ENCODE data around the gene MGA. TPM values are rescaled to one million over a fixed set of nuclear protein-coding genes. Genes with fewer than 3 reads are reported as not detected.

Gene MGA
- total and polyA plus RNA-seq, 9 donors, result 11.0 to 57.8 (median 20.4) TPM

DNA sequence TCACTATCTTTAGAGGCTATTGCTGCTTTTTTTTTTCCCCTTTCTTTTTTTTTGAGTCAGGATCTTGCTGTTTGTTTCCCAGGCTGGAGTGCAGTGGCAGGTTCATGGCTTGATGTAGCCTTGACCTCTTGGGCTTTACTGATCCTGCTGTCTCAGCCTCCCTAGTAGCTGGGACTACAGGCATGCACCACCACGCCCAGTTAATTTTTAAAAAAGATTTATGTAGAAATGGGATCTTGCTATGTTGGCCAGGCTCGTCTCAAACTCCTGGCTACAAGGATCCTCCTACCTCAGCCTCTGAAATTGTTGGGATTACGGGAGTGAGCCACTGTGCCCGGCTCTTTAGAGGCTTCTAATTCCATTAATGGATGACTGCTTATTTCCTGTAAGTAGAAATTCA is 15.1 kb downstream of the MGA start:
- WGBS (ENCODE audit: insufficient coverage), result no CpG with 5 or more reads among the region's 4 CpGs

DNA sequence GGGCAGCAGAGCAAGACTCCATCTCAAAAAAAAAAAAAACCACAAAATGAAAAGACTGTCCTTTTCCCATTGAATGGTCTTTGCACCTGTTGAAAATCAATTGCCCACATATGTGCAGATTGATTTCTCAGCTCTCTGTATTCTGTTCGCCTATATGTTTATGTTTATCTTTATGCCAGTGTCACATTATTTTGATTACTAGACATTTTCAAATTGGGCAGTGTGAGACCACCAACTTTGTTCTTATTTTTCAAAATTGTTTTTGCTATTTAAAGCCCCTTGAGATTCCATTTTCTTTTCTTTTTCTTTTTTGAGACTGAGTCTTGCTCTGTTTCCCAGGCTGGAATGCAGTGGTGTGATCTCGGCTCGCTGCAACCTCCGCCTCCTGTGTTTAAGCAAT is 18.5 kb downstream of the MGA start:
- Histone ChIP-seq H3K4me1 (ENCODE audit: control insufficient read depth, insufficient read depth, low read length) (no peaks in the 10 kb centered on the region), H3K9me3 (replicated peaks; ENCODE audit: control insufficient read depth, low read depth, low read length) (peaks cover 4% of the 10 kb centered on the region), H3K27me3 (ENCODE audit: control insufficient read depth, insufficient read depth, low read length) (no peaks in the 10 kb centered on the region), H3K36me3 (ENCODE audit: control insufficient read depth, insufficient read depth, low read length) (no peaks in the 10 kb centered on the region), H3K27ac (ENCODE audit: low read length) (no peak overlapping the region), H3K4me3 (ENCODE audit: low read length) (no peak overlapping the region)
- no CpG with 5 or more reads among the region's 4 CpGs for WGBS (ENCODE audit: insufficient coverage)
- DNase-seq, result no peak

More for the DNA sequence above, 15.1 kb downstream of the MGA start:
- Histone ChIP-seq H3K27me3 (ENCODE audit: control insufficient read depth, insufficient read depth, low read length) (no peaks in the 10 kb centered on the region), H3K27ac (ENCODE audit: low read length) (no peak overlapping the region), H3K4me1 (ENCODE audit: control insufficient read depth, insufficient read depth, low read length) (peaks cover 5% of the 10 kb centered on the region), H3K36me3 (ENCODE audit: control insufficient read depth, insufficient read depth, low read length) (peaks cover 2% of the 10 kb centered on the region), H3K9me3 (replicated peaks; ENCODE audit: control insufficient read depth, low read depth, low read length) (peaks cover 4% of the 10 kb centered on the region), H3K4me3 (ENCODE audit: low read length) (no peak overlapping the region)
- DNase-seq, result no peak

DNA sequence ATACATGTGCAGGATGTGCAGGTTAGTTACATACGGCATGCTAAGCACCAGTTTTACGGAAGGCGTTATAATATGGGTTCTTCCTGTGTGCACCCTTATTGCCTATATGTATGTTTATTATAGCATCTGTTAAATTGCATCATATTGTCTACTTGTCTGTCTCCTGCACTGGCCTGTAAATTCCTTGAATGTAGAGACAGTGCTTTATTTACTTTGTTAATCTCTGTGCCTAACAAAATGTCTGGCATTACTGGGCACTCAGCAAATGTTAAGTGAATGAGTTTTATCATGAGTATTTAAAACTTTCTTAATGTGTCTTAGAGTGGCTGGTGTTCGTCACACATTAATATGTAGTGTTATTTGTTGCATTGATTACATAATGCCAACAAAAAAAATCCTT is 23.8 kb downstream of the MGA start:
- no peak overlapping the region for H3K4me3 ChIP-seq (ENCODE audit: low read length)
- H3K36me3 ChIP-seq (ENCODE audit: control insufficient read depth, insufficient read depth, low read length), result no peaks in the 10 kb centered on the region
- H3K4me1 ChIP-seq (ENCODE audit: control insufficient read depth, insufficient read depth, low read length), result no peaks in the 10 kb centered on the region
- no peaks in the 10 kb centered on the region for H3K27me3 ChIP-seq (ENCODE audit: control insufficient read depth, insufficient read depth, low read length)
- peaks cover 2% of the 10 kb centered on the region for H3K9me3 ChIP-seq (replicated peaks; ENCODE audit: control insufficient read depth, low read depth, low read length)
- WGBS (ENCODE audit: insufficient coverage), result no CpG with 5 or more reads among the region's 4 CpGs
- DNase-seq, result no peak
- H3K27ac ChIP-seq (ENCODE audit: low read length), result no peak overlapping the region

DNA sequence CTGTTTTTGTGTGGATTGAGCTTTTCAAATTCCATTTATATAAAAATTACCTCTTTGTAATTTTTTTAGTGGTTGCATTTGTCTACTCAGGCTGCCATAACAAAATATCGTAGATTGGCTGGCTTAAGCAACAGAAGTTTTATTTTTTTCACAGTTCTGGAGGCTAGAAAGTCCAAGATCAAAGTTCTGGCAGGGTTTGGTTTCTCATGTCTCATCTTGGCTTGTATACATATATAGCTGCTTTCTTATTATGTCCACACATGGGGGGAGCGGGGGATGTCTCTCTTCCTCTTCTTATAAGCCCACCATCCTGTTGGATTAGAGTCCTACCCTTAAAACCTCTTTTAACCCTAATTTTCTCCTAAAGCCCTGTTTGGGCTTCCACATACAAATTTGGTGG is 28.5 kb downstream of the MGA start:
- H3K4me1 ChIP-seq (ENCODE audit: control insufficient read depth, insufficient read depth, low read length), result no peaks in the 10 kb centered on the region
- peak; percentile 44 for DNase-seq
- no peak overlapping the region for H3K4me3 ChIP-seq (ENCODE audit: low read length)
- no peaks in the 10 kb centered on the region for H3K27me3 ChIP-seq (ENCODE audit: control insufficient read depth, insufficient read depth, low read length)
- WGBS (ENCODE audit: insufficient coverage), result no CpG with 5 or more reads among the region's 2 CpGs
- H3K27ac ChIP-seq (ENCODE audit: low read length), result no peak overlapping the region
- H3K9me3 ChIP-seq (replicated peaks; ENCODE audit: control insufficient read depth, low read depth, low read length), result no peaks in the 10 kb centered on the region
- H3K36me3 ChIP-seq (ENCODE audit: control insufficient read depth, insufficient read depth, low read length), result no peaks in the 10 kb centered on the region

DNA sequence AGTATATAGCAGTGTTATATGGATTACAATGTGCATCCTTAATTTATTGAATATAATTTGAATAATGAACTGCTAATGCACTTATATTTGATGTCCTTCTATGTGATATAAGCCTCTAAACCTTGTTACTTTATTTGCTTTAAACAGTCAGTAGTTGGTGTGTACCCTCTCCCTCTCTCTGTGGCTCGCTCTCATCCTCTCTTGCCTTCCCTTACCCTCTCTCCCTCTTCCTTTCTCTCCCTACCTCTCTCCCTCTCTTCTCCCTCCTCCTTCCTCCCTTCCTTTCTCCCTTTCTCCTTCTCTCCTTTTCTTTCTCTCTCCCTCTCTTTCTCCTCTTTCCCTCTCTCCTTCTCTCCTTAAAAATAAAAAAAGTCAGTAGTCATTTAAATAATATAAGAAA is 28.9 kb downstream of the MGA start:
- no peaks in the 10 kb centered on the region for H3K9me3 ChIP-seq (replicated peaks; ENCODE audit: control insufficient read depth, low read depth, low read length)
- H3K36me3 ChIP-seq (ENCODE audit: control insufficient read depth, insufficient read depth, low read length), result no peaks in the 10 kb centered on the region
- 100% methylated on average over 1 of the region's 1 CpG for WGBS (ENCODE audit: insufficient coverage)
- no peak overlapping the region for H3K4me3 ChIP-seq (ENCODE audit: low read length)
- no peaks in the 10 kb centered on the region for H3K27me3 ChIP-seq (ENCODE audit: control insufficient read depth, insufficient read depth, low read length)
- no peak overlapping the region for H3K27ac ChIP-seq (ENCODE audit: low read length)
- DNase-seq, result no peak
- H3K4me1 ChIP-seq (ENCODE audit: control insufficient read depth, insufficient read depth, low read length), result no peaks in the 10 kb centered on the region

DNA sequence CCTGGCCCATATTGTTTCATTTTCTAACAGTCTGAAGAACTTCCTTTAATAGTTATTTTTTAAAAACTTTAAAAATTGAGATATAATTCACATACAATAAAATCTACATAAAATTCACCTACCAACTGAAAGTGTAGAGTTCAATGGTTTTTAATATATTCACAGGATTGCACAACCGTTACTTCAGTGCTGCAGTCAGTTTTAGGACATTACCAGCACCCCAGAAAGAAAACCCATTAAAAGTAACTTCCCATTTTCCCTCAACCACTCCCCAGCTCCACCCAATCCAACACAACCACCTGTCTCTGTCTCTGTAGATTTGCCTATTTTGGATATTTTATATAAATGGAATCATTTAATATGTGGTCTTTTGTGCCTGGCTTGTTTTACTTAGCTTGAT is 29.6 kb downstream of the MGA start:
- H3K36me3 ChIP-seq (ENCODE audit: control insufficient read depth, insufficient read depth, low read length), result no peaks in the 10 kb centered on the region
- no peak for DNase-seq
- no peak overlapping the region for H3K27ac ChIP-seq (ENCODE audit: low read length)
- no peaks in the 10 kb centered on the region for H3K9me3 ChIP-seq (replicated peaks; ENCODE audit: control insufficient read depth, low read depth, low read length)
- no CpG with 5 or more reads among the region's 1 CpG for WGBS (ENCODE audit: insufficient coverage)
- no peak overlapping the region for H3K4me3 ChIP-seq (ENCODE audit: low read length)
- H3K27me3 ChIP-seq (ENCODE audit: control insufficient read depth, insufficient read depth, low read length), result no peaks in the 10 kb centered on the region
- H3K4me1 ChIP-seq (ENCODE audit: control insufficient read depth, insufficient read depth, low read length), result no peaks in the 10 kb centered on the region

DNA sequence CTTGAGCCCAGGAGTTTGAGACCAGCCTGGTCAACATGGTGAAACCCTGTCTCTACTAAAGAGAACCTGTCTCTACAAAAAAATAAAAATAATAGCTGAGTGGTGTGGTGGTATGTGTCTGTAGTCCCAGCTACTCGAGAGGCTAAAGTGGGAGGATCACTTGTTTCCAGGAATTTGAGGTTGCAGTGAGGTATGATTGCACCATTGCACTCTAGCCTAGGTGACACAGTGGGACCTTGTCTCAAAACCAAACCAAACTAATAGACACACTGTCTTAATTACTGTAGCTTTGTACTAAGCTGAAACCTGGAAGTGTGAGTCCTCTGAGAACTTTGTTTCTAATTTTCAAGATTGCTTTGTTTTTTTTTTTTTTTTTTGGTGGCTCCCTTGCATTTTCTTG is 30.4 kb downstream of the MGA start:
- no peaks in the 10 kb centered on the region for H3K9me3 ChIP-seq (replicated peaks; ENCODE audit: control insufficient read depth, low read depth, low read length)
- no peaks in the 10 kb centered on the region for H3K27me3 ChIP-seq (ENCODE audit: control insufficient read depth, insufficient read depth, low read length)
- DNase-seq, result no peak
- no peak overlapping the region for H3K27ac ChIP-seq (ENCODE audit: low read length)
- H3K4me1 ChIP-seq (ENCODE audit: control insufficient read depth, insufficient read depth, low read length), result no peaks in the 10 kb centered on the region
- no peaks in the 10 kb centered on the region for H3K36me3 ChIP-seq (ENCODE audit: control insufficient read depth, insufficient read depth, low read length)
- no CpG with 5 or more reads among the region's 1 CpG for WGBS (ENCODE audit: insufficient coverage)
- H3K4me3 ChIP-seq (ENCODE audit: low read length), result no peak overlapping the region

DNA sequence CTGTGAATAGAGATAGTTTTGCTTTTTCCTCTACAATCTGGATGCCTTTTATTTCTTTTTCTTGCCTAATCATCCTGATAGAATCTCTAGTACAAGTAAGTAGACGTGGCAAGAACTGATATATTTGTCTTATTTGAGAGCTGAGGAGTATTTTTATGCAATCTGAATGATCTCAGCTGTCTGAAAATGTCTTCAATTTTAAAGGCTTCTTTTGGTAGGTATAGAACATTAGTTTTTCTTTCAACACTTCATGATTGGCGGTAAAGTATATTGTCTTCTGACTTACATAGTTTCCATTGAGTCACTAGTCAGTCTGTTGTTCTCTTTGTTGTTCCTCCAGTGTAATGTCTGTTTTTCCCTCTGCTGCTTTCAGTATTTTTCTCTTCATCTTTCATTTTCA is 31.3 kb downstream of the MGA start:
- H3K4me1 ChIP-seq (ENCODE audit: control insufficient read depth, insufficient read depth, low read length), result no peaks in the 10 kb centered on the region
- DNase-seq, result no peak
- H3K36me3 ChIP-seq (ENCODE audit: control insufficient read depth, insufficient read depth, low read length), result peaks cover 6% of the 10 kb centered on the region
- H3K27ac ChIP-seq (ENCODE audit: low read length), result no peak overlapping the region
- H3K9me3 ChIP-seq (replicated peaks; ENCODE audit: control insufficient read depth, low read depth, low read length), result no peaks in the 10 kb centered on the region
- no CpG with 5 or more reads among the region's 2 CpGs for WGBS (ENCODE audit: insufficient coverage)
- no peaks in the 10 kb centered on the region for H3K27me3 ChIP-seq (ENCODE audit: control insufficient read depth, insufficient read depth, low read length)
- no peak overlapping the region for H3K4me3 ChIP-seq (ENCODE audit: low read length)

DNA sequence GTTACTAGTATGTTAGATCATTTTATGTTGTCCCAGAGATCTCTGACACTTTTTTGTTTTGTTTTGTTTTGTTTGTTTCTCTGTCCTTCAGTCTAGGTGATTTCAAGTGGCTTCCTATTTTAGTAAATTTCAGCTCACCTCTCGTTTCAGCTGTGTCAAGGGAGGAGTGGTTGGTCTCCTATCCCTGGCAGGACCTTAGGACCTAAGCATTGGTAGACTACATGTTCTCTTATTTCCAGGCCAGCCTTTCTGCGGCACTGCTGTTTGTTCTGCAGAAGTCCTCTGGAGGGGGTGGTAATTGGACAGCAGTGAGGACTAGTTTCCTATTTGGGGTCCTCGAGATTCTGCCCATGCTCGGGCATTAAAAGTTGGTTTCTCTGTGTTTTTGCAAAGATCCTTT is 31.8 kb downstream of the MGA start:
- H3K36me3 ChIP-seq (ENCODE audit: control insufficient read depth, insufficient read depth, low read length), result peaks cover 9% of the 10 kb centered on the region
- H3K4me3 ChIP-seq (ENCODE audit: low read length), result no peak overlapping the region
- DNase-seq, result no peak
- no peaks in the 10 kb centered on the region for H3K4me1 ChIP-seq (ENCODE audit: control insufficient read depth, insufficient read depth, low read length)
- H3K27me3 ChIP-seq (ENCODE audit: control insufficient read depth, insufficient read depth, low read length), result no peaks in the 10 kb centered on the region
- H3K27ac ChIP-seq (ENCODE audit: low read length), result no peak overlapping the region
- H3K9me3 ChIP-seq (replicated peaks; ENCODE audit: control insufficient read depth, low read depth, low read length), result no peaks in the 10 kb centered on the region
- no CpG with 5 or more reads among the region's 4 CpGs for WGBS (ENCODE audit: insufficient coverage)

DNA sequence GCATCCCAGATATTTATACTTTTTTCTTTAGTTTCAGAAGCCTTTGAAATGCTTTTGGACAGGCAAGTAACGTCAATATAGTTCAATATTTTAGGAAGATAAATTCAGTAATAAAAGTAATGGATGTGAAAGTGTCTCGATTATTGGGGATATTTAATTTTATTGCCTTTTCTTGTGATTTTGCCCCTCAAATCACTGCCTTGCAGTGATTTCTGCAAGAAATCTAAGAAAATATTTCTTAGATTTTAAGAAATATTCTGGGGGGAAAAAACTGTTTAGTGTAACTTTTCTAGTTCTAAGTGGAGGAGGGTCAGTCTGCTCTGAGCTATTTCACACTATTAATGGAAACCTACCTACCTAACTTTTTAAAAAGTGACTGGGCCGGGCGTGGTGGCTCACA is 33.6 kb downstream of the MGA start:
- peaks cover 9% of the 10 kb centered on the region for H3K36me3 ChIP-seq (ENCODE audit: control insufficient read depth, insufficient read depth, low read length)
- WGBS (ENCODE audit: insufficient coverage), result no CpG with 5 or more reads among the region's 4 CpGs
- H3K27ac ChIP-seq (ENCODE audit: low read length), result no peak overlapping the region
- H3K4me1 ChIP-seq (ENCODE audit: control insufficient read depth, insufficient read depth, low read length), result no peaks in the 10 kb centered on the region
- H3K4me3 ChIP-seq (ENCODE audit: low read length), result no peak overlapping the region
- H3K27me3 ChIP-seq (ENCODE audit: control insufficient read depth, insufficient read depth, low read length), result no peaks in the 10 kb centered on the region
- no peaks in the 10 kb centered on the region for H3K9me3 ChIP-seq (replicated peaks; ENCODE audit: control insufficient read depth, low read depth, low read length)
- no peak for DNase-seq

DNA sequence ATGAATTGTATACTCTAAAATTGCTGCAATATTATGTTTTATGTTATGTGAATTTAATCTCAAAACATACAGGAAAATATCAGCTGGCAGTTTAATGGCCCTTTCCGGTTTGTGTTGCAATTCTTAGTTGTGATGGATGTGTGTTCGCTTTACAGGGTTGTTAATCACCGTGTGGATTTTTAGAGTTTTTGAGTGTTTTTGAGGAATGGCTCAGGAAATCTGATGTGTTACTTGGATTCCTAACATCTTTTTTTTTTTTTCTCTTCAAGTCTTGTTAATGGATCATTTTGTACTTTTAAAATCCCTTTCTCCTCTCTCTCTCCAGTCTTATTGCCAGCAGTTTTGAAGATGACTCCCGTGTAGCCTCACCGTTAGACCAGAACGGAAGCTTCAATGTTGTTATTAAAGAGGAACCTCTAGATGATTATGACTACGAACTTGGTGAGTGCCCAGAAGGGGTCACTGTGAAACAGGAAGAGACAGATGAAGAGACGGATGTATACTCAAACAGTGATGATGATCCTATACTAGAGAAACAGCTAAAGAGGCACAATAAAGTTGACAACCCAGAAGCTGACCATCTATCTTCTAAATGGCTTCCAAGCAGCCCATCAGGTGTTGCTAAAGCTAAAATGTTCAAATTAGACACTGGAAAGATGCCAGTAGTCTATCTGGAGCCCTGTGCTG is 35.7 kb downstream of the MGA start:
- H3K27ac ChIP-seq (ENCODE audit: low read length), result no peak overlapping the region
- H3K9me3 ChIP-seq (replicated peaks; ENCODE audit: control insufficient read depth, low read depth, low read length), result no peaks in the 10 kb centered on the region
- WGBS (ENCODE audit: insufficient coverage), result 66% methylated on average over 3 of the region's 8 CpGs
- DNase-seq, result peak; percentile 45
- H3K27me3 ChIP-seq (ENCODE audit: control insufficient read depth, insufficient read depth, low read length), result no peaks in the 10 kb centered on the region
- H3K36me3 ChIP-seq (ENCODE audit: control insufficient read depth, insufficient read depth, low read length), result peaks cover 11% of the 10 kb centered on the region
- H3K4me3 ChIP-seq (ENCODE audit: low read length), result no peak overlapping the region
- H3K4me1 ChIP-seq (ENCODE audit: control insufficient read depth, insufficient read depth, low read length), result no peaks in the 10 kb centered on the region
